RWPE2 (cell line): ENCODE measurements around the gene TMEM138.

Source experiments
- ATAC-seq: fragments of 200-7000 bp; cut with Tn5 transposase; 3 replicates; pipeline ENCODE4 v1.9.1; 2021; ENCODE audit warnings: low read depth
- DNase-seq: peaks from one replicate; pipeline ENCODE4 v3.0.0-alpha.2; 2020; ENCODE audit warnings: low spot score
- H3K27ac ChIP-seq: fragments of 450-650 bp; 2 replicates; pipeline ENCODE4 v1.5.1; 2017; ENCODE audit warnings: mild to moderate bottlenecking; ENCODE audit not compliant: poor library complexity, severe bottlenecking
- H3K27me3 ChIP-seq: fragments of 250-450 bp; sonication (Bioruptor Pico); 2 replicates; pipeline ENCODE4 v1.5.1; 2021; ENCODE audit warnings: mild to moderate bottlenecking, moderate library complexity; ENCODE audit not compliant: insufficient read depth, poor library complexity, severe bottlenecking
- H3K36me3 ChIP-seq: fragments of 250-450 bp; sonication (Bioruptor Pico); 2 replicates; pipeline ENCODE4 v1.5.1; 2020; ENCODE audit warnings: low read depth, mild to moderate bottlenecking, moderate library complexity
- H3K4me1 ChIP-seq: fragments of 250-450 bp; sonication (Bioruptor Pico); 2 replicates; pipeline ENCODE4 v1.5.1; 2021; ENCODE audit warnings: mild to moderate bottlenecking, moderate library complexity; ENCODE audit not compliant: insufficient read depth, poor library complexity, severe bottlenecking
- H3K4me3 ChIP-seq: fragments of 250-450 bp; sonication (Bioruptor Pico); 2 replicates; pipeline ENCODE4 v1.5.1; 2021; ENCODE audit warnings: mild to moderate bottlenecking, moderate library complexity; ENCODE audit not compliant: severe bottlenecking
- H3K9me3 ChIP-seq: fragments of 250-450 bp; sonication (Bioruptor Pico); 2 replicates; pipeline ENCODE4 v1.5.1; 2021; ENCODE audit warnings: mild to moderate bottlenecking, moderate library complexity; ENCODE audit not compliant: severe bottlenecking
- TF ChIP-seq, protein P1 (sequence below): fragments of 450-650 bp; IDR thresholded peaks from one replicate; pipeline ENCODE4 v1.5.1; 2017; ENCODE audit warnings: mild to moderate bottlenecking, moderate library complexity; ENCODE audit not compliant: poor library complexity, severe bottlenecking

Gene TMEM138

DNA sequence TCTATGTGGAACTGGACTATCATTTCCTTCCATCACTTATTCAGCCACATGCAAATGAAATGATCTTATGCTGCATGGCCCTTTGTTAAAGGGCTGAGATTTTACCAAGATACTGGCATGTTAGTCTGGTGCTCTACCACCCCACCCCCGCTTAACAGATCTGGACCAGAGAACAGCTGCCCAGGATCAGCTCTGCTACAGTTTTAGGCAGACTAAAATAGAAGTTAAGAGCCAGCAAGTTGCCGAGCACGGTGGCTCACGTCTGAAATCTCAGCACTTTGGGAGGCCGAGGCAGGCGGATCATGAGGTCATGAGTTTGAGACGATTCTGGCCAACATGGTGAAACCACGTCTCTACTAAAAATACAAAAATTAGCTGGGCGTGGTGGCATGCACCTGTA is 33.8 kb upstream of the TMEM138 start:
- TF ChIP-seq, protein P1, sequence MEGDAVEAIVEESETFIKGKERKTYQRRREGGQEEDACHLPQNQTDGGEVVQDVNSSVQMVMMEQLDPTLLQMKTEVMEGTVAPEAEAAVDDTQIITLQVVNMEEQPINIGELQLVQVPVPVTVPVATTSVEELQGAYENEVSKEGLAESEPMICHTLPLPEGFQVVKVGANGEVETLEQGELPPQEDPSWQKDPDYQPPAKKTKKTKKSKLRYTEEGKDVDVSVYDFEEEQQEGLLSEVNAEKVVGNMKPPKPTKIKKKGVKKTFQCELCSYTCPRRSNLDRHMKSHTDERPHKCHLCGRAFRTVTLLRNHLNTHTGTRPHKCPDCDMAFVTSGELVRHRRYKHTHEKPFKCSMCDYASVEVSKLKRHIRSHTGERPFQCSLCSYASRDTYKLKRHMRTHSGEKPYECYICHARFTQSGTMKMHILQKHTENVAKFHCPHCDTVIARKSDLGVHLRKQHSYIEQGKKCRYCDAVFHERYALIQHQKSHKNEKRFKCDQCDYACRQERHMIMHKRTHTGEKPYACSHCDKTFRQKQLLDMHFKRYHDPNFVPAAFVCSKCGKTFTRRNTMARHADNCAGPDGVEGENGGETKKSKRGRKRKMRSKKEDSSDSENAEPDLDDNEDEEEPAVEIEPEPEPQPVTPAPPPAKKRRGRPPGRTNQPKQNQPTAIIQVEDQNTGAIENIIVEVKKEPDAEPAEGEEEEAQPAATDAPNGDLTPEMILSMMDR = no peak
- H3K4me1 ChIP-seq = peaks cover 17% of the 10 kb centered on the region
- no peak for DNase-seq
- no peak overlapping the region for H3K4me3 ChIP-seq
- H3K36me3 ChIP-seq = peaks cover 76% of the 10 kb centered on the region
- H3K27ac ChIP-seq = no peak overlapping the region
- no peak for ATAC-seq
- H3K27me3 ChIP-seq = no peaks in the 10 kb centered on the region
- no peaks in the 10 kb centered on the region for H3K9me3 ChIP-seq

DNA sequence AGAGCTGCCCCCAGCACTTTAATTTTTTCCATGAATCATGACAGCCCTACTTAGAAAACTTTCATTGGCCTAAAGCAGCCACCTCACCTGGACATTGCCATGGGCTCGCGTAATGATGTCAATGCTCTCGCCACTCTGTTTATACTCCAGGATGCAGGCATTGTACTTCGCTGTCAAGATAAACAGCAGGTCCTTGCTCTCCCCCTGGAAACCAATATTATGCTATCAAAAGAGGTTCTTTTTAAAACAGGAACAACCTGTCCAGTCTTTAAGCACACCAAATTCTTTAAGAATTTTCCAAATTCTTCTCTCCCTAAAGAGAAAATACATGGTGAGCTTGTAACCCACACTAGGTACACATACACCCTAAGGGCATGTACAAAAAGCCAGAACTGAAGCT is 32.3 kb upstream of the TMEM138 start:
- Histone ChIP-seq H3K4me3 (no peak overlapping the region), H3K36me3 (peaks cover 61% of the 10 kb centered on the region), H3K9me3 (no peaks in the 10 kb centered on the region), H3K4me1 (peaks cover 24% of the 10 kb centered on the region), H3K27ac (no peak overlapping the region), H3K27me3 (no peaks in the 10 kb centered on the region)
- no peak for ATAC-seq
- TF ChIP-seq, protein P1 = no peak
- DNase-seq = no peak

- H3K27ac ChIP-seq = no peak overlapping the region
- H3K27me3 ChIP-seq = no peaks in the 10 kb centered on the region
These were observed 30.5 kb upstream of the TMEM138 start for GRCh38 chr11:61331651-61332050.

GRCh38 chr11:61332281-61332796 is 29.8 kb upstream of the TMEM138 start:
- H3K4me1 ChIP-seq = peaks cover 16% of the 10 kb centered on the region

More at GRCh38 chr11:61331651-61332050, 30.5 kb upstream of the TMEM138 start:
- Histone ChIP-seq H3K9me3 (no peaks in the 10 kb centered on the region), H3K4me3 (peak overlapping the region; percentile 90), H3K4me1 (peaks cover 16% of the 10 kb centered on the region), H3K36me3 (peaks cover 45% of the 10 kb centered on the region)
- TF ChIP-seq, protein P1 = no peak
- ATAC-seq (no peak), DNase-seq (no peak)

More at GRCh38 chr11:61332281-61332796, 29.8 kb upstream of the TMEM138 start:
- no peak for DNase-seq
- TF ChIP-seq, protein P1 = no peak
- H3K9me3 ChIP-seq = no peaks in the 10 kb centered on the region
- peak overlapping the region; percentile 90 for H3K4me3 ChIP-seq
- H3K36me3 ChIP-seq = peaks cover 38% of the 10 kb centered on the region
- H3K27ac ChIP-seq = peak overlapping the region; percentile 52
- H3K27me3 ChIP-seq = no peaks in the 10 kb centered on the region
- peak; percentile 12; the same call in 1 of the 3 replicates for ATAC-seq
